GM18526 (cell line): ENCODE results near the gene SPRTN.

Experiments used
- POLR2A ChIP-seq: IDR thresholded peaks from 3 replicates; pipeline ENCODE4 v1.6.1; 2011; ENCODE audit not compliant: insufficient read length; ENCODE audit errors: extremely low read depth

The SPRTN gene

GRCh38 chr1:231387770-231388669 is 49.9 kb downstream of the SPRTN start:
- no peak for TF ChIP-seq POLR2A

GRCh38 chr1:231390071-231390470 is 52.0 kb downstream of the SPRTN start:
- no peak for TF ChIP-seq POLR2A

GRCh38 chr1:231392389-231393131 is 54.5 kb downstream of the SPRTN start:
- TF ChIP-seq POLR2A = no peak

- TF ChIP-seq POLR2A = no peak
Observed at GRCh38 chr1:231393668-231394067, 55.6 kb downstream of the SPRTN start.

GRCh38 chr1:231395076-231395997 is 57.2 kb downstream of the SPRTN start:
- no peak for TF ChIP-seq POLR2A

GRCh38 chr1:231395998-231396390 is 57.9 kb downstream of the SPRTN start:
- no peak for TF ChIP-seq POLR2A

- TF ChIP-seq POLR2A = no peak
Observed at GRCh38 chr1:231396643-231397042, 58.5 kb downstream of the SPRTN start.

- TF ChIP-seq POLR2A = no peak
Observed at GRCh38 chr1:231397886-231398671, 60.0 kb downstream of the SPRTN start.

- TF ChIP-seq POLR2A = no peak
Observed at GRCh38 chr1:231401478-231401877, 63.4 kb downstream of the SPRTN start.

GRCh38 chr1:231404318-231404717 is 66.2 kb downstream of the SPRTN start:
- no peak for TF ChIP-seq POLR2A
